Activated CD4-positive, CD25-positive, alpha-beta regulatory T cell treated with anti-CD3 and anti-CD28 coated beads, Interleukin-2, amount 50 U/mL, for 24 hours (primary cell): ENCODE measurements around the gene FNDC3B.

Experiments
- ATAC-seq, 2 donors: fragments of 150-1000 bp; cut with Tn5 transposase; one replicate each; pipeline ENCODE4 v1.10.0; 2021; ENCODE audit warnings: mild to moderate bottlenecking in 1 of 2, moderate library complexity in 1 of 2

Gene FNDC3B

DNA sequence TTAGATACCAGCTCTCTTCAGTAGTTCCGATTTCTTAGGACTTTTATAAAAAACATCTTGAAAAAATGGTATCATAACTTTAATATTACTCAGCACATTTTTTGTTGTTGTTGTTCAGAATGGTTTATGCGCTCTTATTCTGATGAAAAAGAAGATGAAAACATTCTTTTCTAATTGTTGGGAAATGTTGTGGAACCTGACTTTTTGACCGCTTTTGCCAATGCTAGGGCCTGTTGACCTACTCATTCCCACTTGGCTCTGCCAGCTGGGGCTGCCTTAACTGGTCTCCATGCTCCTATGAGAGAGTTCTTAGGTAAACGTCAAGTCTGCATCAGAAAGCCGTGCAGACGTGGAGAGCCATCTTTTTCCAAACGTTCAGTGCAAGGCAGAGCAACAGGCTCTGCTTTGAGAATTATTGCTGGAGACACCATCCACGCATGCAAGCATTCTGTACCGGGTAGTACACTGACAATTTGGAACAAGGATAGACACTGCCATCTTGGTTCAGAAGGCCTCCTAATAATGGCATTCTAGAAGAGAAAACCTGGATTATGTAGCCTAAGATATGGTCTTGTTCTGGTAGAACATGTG lies 232.1 kb downstream of the FNDC3B start:
- ATAC-seq = no peak

DNA sequence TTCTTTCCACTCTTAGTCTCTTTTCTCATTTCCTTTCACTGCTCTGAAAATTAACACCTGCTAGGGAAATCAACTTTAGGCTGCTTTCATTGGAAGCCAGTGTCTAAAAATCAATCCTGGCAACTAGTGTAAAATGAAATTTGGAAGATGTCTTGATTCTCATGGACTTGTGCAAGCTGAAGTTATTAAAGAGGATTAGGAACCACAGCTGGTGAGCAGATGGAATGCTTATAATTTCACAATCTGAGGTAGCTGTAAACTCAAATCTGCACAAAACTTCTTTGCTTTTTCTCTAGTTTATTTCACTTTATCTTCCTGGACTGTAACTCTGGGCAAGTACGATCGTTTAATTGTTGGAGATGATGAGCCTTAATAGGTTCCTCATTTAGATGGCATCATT lies 233.3 kb downstream of the FNDC3B start:
- no peak for ATAC-seq

DNA sequence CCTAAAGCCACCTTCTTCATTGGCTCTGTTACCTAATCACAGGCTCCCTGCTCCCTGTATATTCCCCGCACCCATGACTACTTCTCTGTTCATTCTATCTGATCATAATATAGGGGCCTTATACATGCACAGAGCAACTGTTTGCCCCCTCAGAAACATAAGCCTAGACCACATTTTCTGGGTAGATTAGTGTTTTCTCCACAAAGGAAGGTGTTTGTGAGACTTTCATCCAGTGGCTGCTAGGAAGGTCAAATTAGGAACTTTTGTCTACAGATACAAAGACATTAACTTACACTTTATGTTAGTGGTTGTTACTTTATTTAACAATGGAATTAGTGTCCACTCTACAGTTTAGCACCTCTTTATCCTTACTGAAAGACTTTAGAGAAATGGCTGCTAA lies 234.0 kb downstream of the FNDC3B start:
- no peak for ATAC-seq

DNA sequence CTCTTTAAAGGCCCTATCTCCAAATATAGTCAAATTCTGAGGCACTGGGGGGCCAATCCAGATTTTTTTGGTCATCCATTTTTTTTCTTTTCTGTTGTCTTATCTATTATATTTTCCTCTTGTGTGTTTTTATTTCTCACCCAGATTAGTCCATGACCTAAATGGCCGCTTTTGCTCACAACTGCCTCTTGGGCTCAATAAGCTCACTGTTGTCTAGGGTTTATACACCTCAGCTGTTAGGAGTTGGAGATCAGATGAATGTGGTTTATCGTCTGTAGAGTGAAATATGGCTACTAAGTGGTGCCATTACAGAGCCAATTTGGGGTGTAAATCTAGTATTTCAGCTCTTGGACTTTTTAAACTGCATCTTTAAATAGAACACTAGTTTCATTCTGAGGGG lies 235.5 kb downstream of the FNDC3B start:
- ATAC-seq = no peak

DNA sequence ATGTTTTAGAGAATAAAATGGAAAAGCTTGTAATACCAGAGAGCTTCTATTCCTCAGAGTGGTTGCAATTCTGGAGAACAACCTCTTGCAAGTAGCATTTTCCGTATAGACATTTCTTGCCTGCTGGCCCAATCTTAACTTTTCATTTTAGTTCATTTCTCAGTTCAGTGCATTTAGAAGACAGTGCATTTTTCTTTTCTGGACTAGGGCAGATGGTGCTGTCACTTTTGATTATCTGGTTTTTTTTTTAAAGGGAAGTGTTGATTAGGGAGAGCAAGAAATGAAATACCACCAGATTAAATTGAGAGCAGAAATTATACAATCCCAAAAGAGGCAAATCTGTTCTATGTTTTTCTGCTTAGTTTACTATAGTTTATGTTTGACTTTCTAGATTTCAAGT lies 236.2 kb downstream of the FNDC3B start:
- ATAC-seq = no peak

DNA sequence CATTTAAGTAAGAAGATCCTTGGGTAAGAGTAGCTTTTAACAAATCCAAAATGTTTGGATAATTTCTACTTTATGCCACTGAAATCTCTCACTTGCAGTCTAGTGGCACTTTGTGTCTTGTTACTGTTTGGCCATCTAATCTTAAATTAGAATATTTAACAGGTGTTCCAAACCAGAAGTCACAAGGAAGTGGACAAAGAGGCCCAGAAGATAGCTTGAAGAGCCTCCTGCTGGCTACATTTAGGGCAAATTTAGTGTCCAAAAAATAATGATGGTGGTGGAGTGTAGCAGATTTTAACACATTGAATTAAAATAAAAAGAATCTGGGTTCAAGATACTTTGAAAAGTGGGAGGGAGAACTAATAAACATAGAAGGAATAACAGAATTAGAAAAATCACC lies 236.7 kb downstream of the FNDC3B start:
- no peak for ATAC-seq

DNA sequence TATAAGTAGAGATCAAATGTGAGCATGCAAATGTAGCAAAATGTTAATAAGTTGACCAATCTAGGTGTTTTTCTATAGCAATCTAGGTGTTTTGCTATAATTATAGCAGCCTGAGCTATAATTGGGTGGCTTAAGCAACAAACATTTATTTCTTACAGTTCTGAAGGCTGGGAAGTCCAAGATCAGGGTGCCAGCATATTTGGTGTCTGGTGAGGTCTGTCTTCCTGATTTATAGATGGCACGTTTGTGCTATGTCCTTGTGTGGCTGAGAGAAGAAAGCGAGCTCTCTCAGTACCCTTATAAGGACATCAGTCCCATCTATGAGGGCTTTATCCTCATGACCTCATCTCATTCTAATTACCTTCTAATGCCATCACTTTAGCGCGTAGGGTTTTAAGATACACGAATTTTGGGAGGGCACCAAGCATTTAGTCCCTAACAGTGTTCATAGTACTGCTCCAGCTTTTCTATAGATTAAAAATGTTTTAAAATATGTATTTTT lies 237.8 kb downstream of the FNDC3B start:
- ATAC-seq = no peak

DNA sequence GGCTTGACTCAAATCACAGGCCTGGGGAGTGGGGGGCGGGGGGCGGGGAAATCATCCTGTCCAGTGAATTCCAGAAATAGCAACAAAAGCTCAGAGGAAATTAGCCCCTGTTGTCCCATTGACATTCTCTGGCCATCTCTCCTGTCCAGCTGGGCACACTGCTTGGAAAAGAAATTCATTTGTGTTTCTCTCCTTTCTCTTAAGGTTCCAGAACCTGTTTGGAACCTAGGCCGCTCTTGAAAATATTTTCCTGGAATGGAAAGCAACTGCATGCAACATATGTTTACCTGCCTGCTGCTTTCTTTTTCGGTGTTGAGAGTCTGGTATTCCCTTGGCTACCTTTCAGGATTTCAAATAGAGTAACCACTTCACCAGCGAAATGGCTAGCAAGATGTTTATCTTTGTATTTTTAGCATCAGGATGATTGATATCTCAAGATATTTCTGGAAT lies 239.8 kb downstream of the FNDC3B start:
- ATAC-seq = no peak

DNA sequence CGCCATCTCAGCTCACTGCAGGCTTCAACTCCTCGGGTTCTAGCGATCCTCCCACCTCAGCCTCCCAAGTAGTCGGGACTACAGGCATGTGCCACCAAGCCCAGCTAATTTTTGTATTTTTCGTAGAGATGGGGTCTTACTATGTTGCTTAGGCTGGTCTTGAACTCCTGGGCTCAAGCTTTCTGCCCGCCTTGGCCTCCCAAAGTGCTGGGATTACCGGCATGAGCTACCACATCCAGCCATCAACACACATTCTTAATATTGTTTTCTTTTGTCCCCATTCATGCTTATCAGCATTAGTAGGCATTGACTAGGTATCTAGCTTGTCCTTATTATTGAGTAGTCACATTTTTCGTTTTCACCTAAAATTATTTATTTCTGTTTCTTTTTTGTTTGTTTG lies 240.6 kb downstream of the FNDC3B start:
- ATAC-seq = no peak

DNA sequence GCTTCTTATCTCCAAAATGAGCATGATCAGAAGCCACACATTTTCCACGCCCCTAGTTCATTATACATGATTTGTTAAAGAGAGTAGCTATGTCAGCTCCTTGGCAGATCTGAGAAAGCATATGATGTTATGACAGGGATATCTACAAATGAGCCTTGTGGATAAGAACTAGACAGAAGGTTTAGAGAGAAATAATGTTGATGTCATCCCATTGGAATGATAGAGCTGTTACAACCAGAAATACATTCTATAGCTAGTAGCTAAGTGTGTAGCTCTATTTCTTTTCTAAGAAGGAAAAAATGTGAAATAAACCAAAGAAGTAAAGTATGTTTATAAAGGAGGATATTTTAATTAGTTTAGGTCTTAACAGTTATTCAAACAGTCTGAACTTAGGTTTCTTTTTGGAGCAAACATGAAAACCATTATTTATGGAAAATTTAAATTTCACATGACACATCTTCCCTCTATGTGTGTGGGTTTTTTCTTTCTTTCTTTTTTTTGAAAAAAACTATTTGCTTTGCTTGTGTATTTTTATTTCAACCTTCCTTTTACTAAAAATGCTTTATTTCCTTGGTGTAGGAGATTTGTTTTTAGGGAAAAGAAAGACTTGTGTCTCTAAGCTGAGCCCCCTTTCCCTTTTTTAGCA lies 241.2 kb downstream of the FNDC3B start:
- ATAC-seq = no peak

DNA sequence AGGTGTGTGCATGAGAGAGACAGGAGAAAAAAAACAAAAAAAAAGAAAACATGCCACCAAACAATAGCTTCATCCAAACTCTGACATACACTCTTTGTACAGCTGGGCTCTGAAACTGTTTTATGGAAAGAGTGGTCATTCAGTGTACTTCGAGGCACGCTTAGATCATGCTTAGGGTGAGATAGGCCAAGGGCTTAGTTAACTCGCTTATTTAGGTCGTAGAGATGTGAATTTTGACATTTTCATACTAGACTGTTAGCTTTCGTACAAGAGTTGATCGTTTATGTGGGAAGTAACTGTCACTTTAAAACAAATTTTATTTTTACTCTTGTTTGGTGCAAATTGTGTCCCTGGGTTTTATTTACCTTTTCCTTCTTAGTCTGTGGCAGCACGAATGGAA lies 242.5 kb downstream of the FNDC3B start:
- ATAC-seq = no peak

DNA sequence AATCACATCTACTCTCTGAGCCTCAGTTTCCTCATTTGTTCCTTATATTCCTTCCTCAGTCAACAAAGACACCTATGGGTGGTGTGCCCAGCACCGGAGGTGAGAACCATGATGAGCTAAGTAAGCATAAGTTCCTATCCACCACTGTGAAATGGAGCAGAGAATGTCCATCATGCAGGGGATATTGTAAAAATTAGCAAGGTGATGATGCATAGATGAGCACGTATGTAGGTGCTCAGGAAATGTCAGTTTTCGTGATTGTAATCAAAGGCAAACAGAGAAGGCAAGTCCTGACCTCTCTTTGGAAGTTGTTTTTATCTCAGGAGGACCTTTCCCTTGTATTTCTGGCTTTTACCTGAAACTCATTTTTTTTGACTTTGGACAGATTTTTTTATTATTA lies 243.5 kb downstream of the FNDC3B start:
- no peak for ATAC-seq

DNA sequence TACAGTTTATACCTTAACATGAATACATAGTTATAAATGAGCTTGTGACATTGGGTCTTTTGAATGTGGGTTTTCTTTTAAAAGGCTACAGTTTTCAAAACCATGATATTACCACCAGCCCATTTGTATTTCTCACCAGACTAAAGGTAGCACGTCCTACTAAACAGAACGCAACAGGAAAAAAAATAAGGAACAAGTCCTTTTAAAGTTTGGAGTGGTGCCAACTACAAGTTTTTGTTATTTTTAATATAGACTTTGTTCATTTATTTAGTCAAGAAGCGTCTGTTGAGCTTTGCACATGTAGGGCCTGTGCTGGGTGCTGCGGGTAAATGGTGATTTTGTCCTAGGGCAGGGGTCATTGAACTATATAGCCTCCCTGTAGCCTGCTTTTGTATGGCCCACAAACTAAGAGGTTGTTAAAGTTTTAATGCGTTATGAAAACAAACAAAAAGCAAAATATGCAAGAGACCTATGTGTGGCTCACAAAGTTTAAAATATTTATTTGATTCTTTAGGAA lies 244.5 kb downstream of the FNDC3B start:
- no peak for ATAC-seq

DNA sequence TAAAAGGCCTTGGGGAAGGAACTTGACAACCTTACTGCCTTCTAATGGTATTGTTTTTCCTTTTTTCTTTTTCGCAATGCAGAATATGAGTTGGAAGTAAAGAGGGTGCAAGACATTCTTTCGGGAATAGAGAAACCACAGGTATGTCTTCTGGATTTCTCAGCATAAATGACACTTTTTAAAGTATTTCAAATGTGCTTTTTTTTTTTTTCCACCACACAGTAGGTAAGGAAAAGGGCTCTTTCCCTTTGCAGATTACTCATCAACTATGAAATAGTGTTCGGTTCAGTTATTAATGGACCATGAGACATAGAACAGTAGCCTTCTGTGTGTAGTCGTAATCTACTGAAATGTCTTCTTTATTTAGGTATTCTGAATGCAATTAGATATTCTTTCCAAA lies 246.5 kb downstream of the FNDC3B start:
- no peak for ATAC-seq

DNA sequence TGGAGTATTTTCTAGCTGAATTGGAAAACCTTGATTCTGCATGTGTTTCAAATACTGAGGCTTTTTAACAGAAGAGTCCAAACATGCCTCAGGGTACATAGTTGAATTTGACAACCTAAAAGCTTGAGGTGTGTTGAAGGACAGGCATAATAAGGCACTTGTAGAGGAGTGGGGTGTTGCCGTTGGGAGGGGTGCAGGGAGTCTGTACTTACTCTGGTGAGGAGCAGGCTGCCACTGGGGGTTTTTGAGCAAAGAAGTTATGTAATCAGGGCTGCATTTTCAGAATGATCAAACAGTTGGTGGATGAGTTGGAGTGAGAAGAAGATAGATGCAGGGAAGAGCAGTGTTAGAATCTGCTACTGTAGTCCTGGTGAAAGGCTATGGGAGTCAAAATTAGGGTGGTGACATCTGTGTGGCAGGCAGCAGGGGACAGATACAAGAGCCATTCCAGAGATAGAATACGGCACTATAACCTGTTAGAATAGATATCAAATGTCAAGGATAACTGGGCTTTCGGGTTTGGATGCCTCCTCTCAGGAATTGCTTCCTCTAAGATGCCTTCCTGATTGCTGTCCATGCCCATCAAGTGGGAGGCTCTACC lies 247.3 kb downstream of the FNDC3B start:
- no peak for ATAC-seq

DNA sequence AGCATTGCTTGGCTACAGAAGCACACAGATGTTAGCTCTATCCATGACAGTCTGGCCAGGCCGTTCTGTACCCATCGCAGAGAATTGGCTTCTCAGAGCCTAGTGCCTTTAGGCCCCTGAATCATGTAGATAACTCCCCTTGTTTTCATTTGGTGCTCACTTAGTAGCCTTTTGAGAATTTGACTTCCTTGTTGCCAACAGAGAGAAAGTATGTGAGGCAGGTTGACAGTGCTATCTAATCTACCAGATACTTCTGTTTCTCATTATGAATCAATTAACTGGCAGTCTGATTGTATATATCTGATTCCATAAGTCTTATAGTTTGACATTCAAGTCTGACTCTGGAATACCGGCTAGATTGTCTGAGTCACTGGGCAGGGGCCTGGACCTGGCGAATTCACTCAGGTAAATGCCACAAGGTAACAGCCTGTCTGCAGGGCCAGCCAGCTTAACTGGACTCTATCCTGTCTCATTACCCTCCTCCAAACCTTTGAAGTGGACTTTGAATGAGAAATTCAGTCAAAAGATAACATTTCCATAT lies 248.6 kb downstream of the FNDC3B start:
- ATAC-seq = no peak

DNA sequence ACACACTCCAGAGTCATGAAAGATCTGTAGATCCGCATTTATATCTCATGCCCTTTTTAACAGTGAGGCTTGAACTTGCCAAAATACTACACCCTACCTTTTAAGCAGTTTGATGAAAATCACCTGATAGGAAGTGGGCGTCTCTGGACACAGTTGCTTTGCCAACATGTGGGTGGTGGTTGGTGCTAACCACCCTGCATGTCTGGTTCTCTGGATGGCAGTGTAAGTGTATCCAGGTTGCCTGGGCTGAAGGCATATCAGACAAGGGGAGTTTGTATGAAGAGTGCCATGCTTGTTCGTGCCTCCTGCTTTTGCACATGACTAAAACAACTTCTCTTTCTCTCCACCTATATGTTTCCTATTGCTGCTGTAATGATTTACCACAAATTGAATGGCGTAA lies 249.3 kb downstream of the FNDC3B start:
- no peak for ATAC-seq

DNA sequence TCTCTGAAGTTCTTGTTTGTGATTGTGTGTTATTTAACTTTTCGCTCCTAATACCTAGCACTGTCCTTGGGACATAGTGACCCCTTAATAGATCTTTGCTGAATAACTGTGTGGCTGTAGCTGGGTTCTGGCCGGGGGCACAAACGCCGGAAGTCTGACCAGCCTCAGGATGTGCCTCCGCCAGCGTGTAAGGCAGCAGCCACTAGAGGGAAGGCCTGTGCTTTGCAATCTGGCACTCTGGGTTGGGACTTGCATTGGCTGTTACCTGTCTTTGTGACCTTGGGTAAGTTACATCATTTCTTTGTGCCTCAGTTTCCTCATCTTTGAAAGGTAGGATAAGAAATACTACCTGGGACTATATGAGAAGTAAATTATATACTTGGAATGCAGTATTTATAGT lies 250.2 kb downstream of the FNDC3B start:
- no peak for ATAC-seq

DNA sequence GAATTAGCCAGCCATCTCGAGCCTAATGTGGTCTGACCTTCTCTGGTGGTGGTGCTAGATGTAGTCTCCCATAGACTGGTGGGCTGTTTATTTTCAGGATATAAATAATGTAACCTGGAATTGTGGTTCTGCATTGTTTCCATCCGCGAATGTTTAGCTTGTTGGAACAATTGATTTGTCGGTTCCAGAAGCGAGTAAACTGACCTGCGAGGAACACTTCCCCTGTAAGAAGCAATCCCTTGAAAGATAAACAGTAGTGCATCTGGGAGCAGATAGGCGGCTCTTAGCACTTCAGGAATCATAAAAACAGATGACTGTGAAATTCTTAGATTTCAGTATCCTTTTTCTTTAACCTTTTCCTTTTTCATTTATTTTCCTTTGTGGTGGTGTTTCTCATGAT lies 251.1 kb downstream of the FNDC3B start:
- no peak for ATAC-seq

DNA sequence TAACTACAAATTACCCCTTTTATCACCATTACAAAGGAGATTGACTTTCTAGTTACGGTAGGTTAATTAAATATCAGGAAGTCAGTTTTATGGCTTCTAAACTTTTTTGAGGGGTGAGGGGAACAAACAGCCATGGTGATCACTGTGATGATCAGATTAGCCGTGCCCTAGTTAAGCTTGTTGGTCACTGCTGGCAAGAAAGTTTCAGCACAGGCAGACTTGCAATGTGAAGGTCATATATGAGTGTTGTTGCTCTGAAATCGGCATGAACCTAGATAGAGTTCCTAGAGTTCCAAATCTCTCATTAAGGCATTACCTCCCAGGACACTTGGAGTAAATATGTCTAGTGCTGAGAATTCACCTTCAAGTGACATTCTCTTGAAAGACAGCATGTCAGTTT lies 252.3 kb downstream of the FNDC3B start:
- ATAC-seq = no peak

DNA sequence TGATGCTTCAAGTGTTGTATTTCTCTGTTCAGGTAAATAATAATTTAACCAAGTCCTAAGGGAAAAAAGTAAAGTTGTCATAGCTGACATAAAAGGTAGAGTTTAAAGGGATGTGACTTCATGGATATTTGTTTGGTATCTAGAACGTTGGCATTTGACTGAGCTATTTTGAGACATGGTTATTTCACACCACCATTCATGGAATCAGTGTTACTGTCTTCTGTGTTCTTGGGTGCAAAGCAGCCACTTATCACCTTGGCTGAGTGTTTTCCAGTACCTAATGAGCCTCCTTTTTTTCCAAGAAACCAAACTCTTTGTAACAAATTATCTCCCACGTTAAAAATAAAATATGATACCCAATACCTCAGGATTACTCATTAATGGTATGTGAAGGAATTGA lies 253.0 kb downstream of the FNDC3B start:
- ATAC-seq = no peak

DNA sequence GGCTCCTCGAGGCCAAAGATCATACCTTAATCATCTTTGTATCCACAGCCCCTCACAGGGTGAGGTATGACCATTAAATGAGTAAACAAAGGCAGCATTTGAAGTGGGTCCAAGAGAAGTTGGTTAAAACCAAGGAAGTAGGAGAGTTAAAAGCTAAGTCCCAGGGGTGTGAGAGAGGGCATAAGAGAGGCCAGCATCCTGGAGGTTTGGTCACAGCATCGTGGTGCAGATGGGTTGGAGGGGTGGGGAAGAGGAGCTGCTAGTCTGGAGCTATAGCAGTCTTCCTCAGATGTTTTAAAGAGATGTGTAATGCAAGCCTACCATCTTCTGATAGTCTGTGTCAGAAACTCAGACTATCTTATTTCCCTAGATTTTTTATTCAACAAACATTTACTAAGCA lies 253.7 kb downstream of the FNDC3B start:
- ATAC-seq = no peak

DNA sequence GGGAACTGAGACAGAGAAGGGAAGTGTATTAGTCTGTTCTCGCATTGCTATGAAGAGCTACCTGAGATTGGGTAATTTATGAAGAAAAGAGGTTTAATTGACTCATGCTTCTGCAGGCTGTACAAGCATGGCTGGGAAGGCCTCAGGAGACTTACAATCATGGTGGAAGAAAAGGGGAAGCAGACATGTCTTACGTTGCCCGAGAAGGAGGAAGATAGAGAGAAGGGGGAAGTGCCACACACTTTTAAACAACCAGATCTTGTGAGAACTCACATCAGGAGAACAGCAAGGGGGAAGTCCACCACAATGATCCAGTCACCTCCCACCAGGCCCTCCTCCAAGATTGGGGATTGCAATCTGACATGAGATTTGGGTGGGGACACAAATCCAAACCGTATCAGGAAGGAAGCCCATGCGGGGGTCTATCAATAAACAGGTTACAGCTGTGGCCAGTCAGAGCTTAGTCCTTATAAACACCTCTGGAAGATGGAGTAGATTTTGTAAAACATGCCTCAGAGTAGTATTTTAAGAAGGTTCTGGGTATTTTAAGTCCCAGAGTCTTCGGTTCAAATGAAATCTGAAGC lies 254.9 kb downstream of the FNDC3B start:
- ATAC-seq = no peak
